Prostate gland (tissue), 2 donors: ENCODE measurements around the gene ACIN1. TPM values are rescaled to one million over a fixed set of nuclear protein-coding genes. Genes with fewer than 3 reads are reported as not detected.

Experiments
- DNase-seq: peaks from one replicate; pipeline ENCODE4 v3.0.0-alpha.2; 2019; ENCODE audit warnings: low spot score
- H3K27ac ChIP-seq, 2 donors: fragments of 200-600 bp; sonication (generic); 2 replicates each; pipeline ENCODE4 v1.5.1; 2017 to 2019
- H3K27me3 ChIP-seq: fragments of 200-600 bp; sonication (generic); replicated peaks from 2 replicates; pipeline ENCODE4 v1.5.1; 2019; ENCODE audit not compliant: insufficient read depth
- H3K36me3 ChIP-seq, 2 donors: fragments of 200-600 bp; sonication (generic); 1 replicate in 1 of 2; 2 replicates in 1 of 2; pipeline versions ENCODE4 v1.5.1 to v1.8.1; 2017 to 2019
- H3K4me1 ChIP-seq: fragments of 200-600 bp; sonication (generic); replicated peaks from 2 replicates; pipeline ENCODE4 v1.5.1; 2019
- H3K4me3 ChIP-seq, 2 donors: fragments of 200-600 bp; sonication (generic); 2 replicates each; pipeline ENCODE4 v1.5.1; 2017 to 2019
- H3K9me3 ChIP-seq: fragments of 200-600 bp; sonication (generic); 2 replicates; pipeline ENCODE4 v1.5.1; 2017
- POLR2A ChIP-seq: fragments of 450-650 bp; IDR thresholded peaks from one replicate; pipeline ENCODE4 v1.6.1; 2016; ENCODE audit warnings: antibody characterized with exemption, mild to moderate bottlenecking
- POLR2AphosphoS5 ChIP-seq: sonication (generic); formaldehyde crosslinking; IDR thresholded peaks from one replicate; pipeline ENCODE4 v1.6.1; 2017; ENCODE audit warnings: antibody characterized with exemption
- WGBS: methylation state at CpG from one replicate; pipeline ENCODE4 v1.1.5; 2018; 5-methylcytosine and 5-hydroxymethylcytosine counted together
- intact Hi-C: fragments of 100-400 bp; cut with DNase I; formaldehyde crosslinking; loops from one replicate; pipeline ENCODE4 v1.14.2; 2022
- total RNA-seq, 2 donors: library from RNA; depleted of rRNA; stranded (reverse); fragments of >200 nt; gene quantifications; one replicate each; pipeline ENCODE4 v1.1.0, GENCODE V29; 2016
- TF ChIP-seq, protein P1 (sequence below), 4 experiments: fragments of 200-600 bp in 2 of 4; fragments of 450-650 bp in 2 of 4; sonication (generic) in 2 of 4; IDR thresholded peaks; 1 replicate in 3 of 4; 2 replicates in 1 of 4; pipeline ENCODE4 v1.5.1; 2016 to 2019; ENCODE audit warnings: antibody characterized with exemption in 4 of 4, mild to moderate bottlenecking in 2 of 4, moderate library complexity in 2 of 4

ACIN1 gene
- total RNA-seq, 2 donors from 2014 or later = 86.6 to 168 TPM

DNA sequence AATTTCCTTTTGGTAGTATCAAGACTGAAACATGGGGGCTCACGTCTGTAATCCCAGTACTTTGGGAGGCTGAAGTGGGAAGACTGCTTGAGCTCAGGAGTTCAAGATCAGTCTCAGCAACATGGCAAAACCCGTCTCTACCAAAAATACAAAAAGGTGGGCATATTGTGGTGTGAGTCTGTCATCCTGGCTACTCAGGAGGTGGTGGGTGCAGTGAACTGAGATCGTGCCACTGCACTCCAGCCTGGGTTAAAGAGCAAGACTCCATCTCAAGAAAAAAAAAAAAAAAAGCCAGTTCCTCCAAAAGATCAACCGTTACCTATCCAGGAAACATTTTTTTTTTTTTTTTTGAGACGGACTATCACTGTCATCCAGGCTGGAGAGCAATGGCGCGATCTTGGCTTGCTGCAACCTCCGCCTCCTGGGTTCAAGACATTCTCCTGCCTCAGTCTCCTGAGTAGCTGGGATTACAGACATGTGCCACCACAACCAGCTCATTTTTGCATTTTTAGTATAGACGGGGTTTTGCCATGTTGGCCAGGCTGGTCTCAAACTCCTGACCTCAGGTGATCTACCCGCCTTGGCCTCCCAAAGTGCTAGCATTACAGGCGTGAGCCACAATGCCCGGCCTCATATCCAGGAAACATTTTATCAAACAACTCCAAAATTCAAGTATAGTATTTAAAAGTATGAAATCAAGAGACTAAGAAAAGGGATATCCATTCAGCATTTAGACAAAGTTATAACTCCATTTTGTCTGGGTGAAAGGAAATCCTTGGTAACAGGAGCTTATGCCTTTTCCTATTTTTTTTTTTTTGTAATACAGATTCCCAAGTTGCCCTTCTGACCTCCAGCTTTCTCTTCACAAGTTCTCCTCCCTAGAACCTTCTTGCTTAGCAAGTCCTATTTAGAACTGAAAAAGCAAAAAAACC lies 3.4 kb downstream of the ACIN1 start:
- Histone ChIP-seq H3K4me1 (peaks cover 5% of the 10 kb centered on the region), H3K27ac (no peak overlapping the region), H3K36me3 (peaks cover 0 to 8% of the 10 kb centered on the region in 2 donors), H3K4me3 (no peak overlapping the region), H3K9me3 (no peaks in the 10 kb centered on the region), H3K27me3 (no peaks in the 10 kb centered on the region)
- no peak for DNase-seq
- intact Hi-C loops = no loop called here
- 83% methylated on average over 12 of the region's 12 CpGs for WGBS
- TF ChIP-seq POLR2AphosphoS5 (no peak), POLR2A (no peak)
- TF ChIP-seq, protein P1, sequence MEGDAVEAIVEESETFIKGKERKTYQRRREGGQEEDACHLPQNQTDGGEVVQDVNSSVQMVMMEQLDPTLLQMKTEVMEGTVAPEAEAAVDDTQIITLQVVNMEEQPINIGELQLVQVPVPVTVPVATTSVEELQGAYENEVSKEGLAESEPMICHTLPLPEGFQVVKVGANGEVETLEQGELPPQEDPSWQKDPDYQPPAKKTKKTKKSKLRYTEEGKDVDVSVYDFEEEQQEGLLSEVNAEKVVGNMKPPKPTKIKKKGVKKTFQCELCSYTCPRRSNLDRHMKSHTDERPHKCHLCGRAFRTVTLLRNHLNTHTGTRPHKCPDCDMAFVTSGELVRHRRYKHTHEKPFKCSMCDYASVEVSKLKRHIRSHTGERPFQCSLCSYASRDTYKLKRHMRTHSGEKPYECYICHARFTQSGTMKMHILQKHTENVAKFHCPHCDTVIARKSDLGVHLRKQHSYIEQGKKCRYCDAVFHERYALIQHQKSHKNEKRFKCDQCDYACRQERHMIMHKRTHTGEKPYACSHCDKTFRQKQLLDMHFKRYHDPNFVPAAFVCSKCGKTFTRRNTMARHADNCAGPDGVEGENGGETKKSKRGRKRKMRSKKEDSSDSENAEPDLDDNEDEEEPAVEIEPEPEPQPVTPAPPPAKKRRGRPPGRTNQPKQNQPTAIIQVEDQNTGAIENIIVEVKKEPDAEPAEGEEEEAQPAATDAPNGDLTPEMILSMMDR (IDR thresholded peaks at IDR 0.05) = no peak

GRCh38 chr14:23090254-23090636 lies 4.7 kb downstream of the ACIN1 start:
- WGBS = 65% methylated on average over 4 of the region's 4 CpGs

DNA sequence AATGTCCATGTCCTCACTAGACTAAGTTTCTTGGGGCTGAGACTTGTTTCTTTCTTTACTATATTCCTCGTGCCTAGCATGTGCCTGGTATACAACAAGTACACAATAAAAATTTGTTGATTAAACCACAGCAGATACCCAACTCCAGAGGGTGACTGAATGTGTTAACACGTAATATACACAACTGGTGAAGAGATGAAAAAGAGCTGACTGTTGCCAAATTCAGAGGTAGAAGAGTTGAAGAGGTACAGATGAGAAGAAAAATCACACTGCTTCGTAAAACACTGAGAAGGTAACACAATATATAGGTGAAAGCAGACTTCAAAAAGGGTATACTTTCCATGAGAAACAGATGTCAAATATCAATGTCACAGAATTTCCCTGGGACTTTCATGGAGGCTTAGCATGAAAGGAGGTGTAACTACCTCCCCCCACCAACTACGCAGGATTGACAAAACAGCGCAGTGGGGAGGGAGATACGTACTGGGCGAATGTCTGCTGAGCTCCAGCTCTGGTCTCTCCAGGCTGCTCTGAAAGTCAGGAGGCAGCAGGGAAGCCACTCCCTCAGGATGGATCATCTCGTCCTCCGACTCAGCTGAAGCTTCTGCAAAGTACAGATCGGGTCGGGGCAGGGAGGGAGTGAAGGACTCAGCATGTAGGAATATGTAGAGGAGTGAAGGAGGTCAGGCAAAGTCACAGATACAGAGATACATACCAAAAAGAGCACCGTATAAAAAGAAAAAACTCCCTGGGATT lies 5.3 kb downstream of the ACIN1 start:
- WGBS = 84% methylated on average over 12 of the region's 12 CpGs
- intact Hi-C loops = no loop called here
- no peaks in the 10 kb centered on the region for H3K27me3 ChIP-seq
- H3K4me3 ChIP-seq = no peak overlapping the region
- no peaks in the 10 kb centered on the region for H3K9me3 ChIP-seq
- H3K27ac ChIP-seq = no peak overlapping the region
- H3K36me3 ChIP-seq = peaks cover 0 to 8% of the 10 kb centered on the region in 2 donors
- DNase-seq = no peak
- peaks cover 5% of the 10 kb centered on the region for H3K4me1 ChIP-seq
- TF ChIP-seq POLR2AphosphoS5 (no peak), POLR2A (no peak)
- TF ChIP-seq, protein P1 (IDR thresholded peaks at IDR 0.05) = no peak

More at GRCh38 chr14:23090254-23090636, 4.7 kb downstream of the ACIN1 start:
- no peaks in the 10 kb centered on the region for H3K27me3 ChIP-seq
- peaks cover 5% of the 10 kb centered on the region for H3K4me1 ChIP-seq
- H3K9me3 ChIP-seq = no peaks in the 10 kb centered on the region
- no peak for DNase-seq
- no peak overlapping the region for H3K4me3 ChIP-seq
- no peak overlapping the region for H3K27ac ChIP-seq
- intact Hi-C loops = no loop called here
- H3K36me3 ChIP-seq = peaks cover 0 to 8% of the 10 kb centered on the region in 2 donors
- TF ChIP-seq POLR2A (no peak), POLR2AphosphoS5 (peak; percentile 61)
- TF ChIP-seq, protein P1 (IDR thresholded peaks at IDR 0.05) = no peak

DNA sequence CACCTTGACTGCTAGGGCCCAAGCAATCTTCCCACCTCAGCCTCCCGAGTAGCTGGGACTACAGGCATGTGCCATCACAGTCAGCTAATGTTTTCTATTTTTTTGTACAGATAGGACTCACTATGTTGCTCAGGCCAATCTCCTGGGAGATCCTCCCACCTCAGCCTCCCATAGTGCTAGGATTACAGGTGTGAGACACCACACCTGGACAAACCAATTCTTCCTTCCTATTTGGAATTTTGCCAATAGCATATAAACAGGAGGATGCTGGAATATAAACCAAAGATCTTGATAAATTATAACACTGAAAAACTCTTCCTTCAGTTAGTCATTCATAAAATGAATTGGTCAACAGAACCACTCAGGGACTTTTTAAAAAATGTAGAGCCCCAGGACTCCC lies 8.4 kb downstream of the ACIN1 start:
- intact Hi-C loops = no loop called here
- 87% methylated on average over 1 of the region's 1 CpG for WGBS
- Histone ChIP-seq H3K27me3 (no peaks in the 10 kb centered on the region), H3K27ac (no peak overlapping the region), H3K36me3 (peaks cover 3 to 8% of the 10 kb centered on the region in 2 donors), H3K4me3 (no peak overlapping the region), H3K4me1 (no peaks in the 10 kb centered on the region), H3K9me3 (no peaks in the 10 kb centered on the region)
- no peak for DNase-seq
- TF ChIP-seq, protein P1 (IDR thresholded peaks at IDR 0.05) = no peak
- TF ChIP-seq POLR2A (no peak), POLR2AphosphoS5 (no peak)
